Measurements from ENCODE around the gene DEPP1.

GRCh38 chr10:44952779-44953231 is 25.8 kb downstream of the DEPP1 start:
- TF ChIP-seq TCF7 (IDR thresholded peaks at IDR 0.05; ENCODE audit: borderline replicate concordance), result no peak
- no peak for TF ChIP-seq TAF1 (IDR thresholded peaks at IDR 0.05; ENCODE audit: borderline replicate concordance, low read depth, low read length)
- TF ChIP-seq HCFC1 (IDR thresholded peaks at IDR 0.05; ENCODE audit: low read length), result no peak
- TF ChIP-seq POLR2AphosphoS2 (IDR thresholded peaks at IDR 0.05; ENCODE audit: low read depth, low read length), result no peak
- TF ChIP-seq, protein P1, sequence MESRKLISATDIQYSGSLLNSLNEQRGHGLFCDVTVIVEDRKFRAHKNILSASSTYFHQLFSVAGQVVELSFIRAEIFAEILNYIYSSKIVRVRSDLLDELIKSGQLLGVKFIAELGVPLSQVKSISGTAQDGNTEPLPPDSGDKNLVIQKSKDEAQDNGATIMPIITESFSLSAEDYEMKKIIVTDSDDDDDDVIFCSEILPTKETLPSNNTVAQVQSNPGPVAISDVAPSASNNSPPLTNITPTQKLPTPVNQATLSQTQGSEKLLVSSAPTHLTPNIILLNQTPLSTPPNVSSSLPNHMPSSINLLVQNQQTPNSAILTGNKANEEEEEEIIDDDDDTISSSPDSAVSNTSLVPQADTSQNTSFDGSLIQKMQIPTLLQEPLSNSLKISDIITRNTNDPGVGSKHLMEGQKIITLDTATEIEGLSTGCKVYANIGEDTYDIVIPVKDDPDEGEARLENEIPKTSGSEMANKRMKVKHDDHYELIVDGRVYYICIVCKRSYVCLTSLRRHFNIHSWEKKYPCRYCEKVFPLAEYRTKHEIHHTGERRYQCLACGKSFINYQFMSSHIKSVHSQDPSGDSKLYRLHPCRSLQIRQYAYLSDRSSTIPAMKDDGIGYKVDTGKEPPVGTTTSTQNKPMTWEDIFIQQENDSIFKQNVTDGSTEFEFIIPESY (IDR thresholded peaks at IDR 0.05), result no peak
- no peak for TF ChIP-seq POLR2AphosphoS5 (IDR thresholded peaks at IDR 0.05; ENCODE audit: low read length)
- TF ChIP-seq RAD51 (IDR thresholded peaks at IDR 0.05), result no peak
- TF ChIP-seq CBFB (IDR thresholded peaks at IDR 0.05; ENCODE audit: low read depth), result no peak
- TF ChIP-seq CHD2 (IDR thresholded peaks at IDR 0.05; ENCODE audit: borderline replicate concordance, low read depth, low read length), result no peak
- no peak for TF ChIP-seq POLR2A (IDR thresholded peaks at IDR 0.05; ENCODE audit: low read depth, low read length)
- TF ChIP-seq, protein P2, sequence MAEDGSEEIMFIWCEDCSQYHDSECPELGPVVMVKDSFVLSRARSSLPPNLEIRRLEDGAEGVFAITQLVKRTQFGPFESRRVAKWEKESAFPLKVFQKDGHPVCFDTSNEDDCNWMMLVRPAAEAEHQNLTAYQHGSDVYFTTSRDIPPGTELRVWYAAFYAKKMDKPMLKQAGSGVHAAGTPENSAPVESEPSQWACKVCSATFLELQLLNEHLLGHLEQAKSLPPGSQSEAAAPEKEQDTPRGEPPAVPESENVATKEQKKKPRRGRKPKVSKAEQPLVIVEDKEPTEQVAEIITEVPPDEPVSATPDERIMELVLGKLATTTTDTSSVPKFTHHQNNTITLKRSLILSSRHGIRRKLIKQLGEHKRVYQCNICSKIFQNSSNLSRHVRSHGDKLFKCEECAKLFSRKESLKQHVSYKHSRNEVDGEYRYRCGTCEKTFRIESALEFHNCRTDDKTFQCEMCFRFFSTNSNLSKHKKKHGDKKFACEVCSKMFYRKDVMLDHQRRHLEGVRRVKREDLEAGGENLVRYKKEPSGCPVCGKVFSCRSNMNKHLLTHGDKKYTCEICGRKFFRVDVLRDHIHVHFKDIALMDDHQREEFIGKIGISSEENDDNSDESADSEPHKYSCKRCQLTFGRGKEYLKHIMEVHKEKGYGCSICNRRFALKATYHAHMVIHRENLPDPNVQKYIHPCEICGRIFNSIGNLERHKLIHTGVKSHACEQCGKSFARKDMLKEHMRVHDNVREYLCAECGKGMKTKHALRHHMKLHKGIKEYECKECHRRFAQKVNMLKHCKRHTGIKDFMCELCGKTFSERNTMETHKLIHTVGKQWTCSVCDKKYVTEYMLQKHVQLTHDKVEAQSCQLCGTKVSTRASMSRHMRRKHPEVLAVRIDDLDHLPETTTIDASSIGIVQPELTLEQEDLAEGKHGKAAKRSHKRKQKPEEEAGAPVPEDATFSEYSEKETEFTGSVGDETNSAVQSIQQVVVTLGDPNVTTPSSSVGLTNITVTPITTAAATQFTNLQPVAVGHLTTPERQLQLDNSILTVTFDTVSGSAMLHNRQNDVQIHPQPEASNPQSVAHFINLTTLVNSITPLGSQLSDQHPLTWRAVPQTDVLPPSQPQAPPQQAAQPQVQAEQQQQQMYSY (CRISPR knock-in tag; IDR thresholded peaks at IDR 0.05), result no peak
- TF ChIP-seq SIN3A (IDR thresholded peaks at IDR 0.05; ENCODE audit: low read depth, low read length), result no peak
